OCI-LY7 (cell line): Measurements from ENCODE around the gene SFTPA2. TPM values are rescaled to one million over a fixed set of nuclear protein-coding genes. Genes with fewer than 3 reads are reported as not detected.
"Not testable (repeated sequence)": the region's sequence is repeated elsewhere in the genome, so short reads cannot be mapped to it uniquely, and the experiment has no call there.

Experiments used
- BruUV-seq: library from RNA; stranded (reverse); fragments of 400-500 nt; replicated peaks from 2 replicates; lab custom pipeline; 2021; lab: Mats Ljungman, UMichigan
- CTCF ChIA-PET: fragments of 300-600 bp; sonication (Branson Sonifier 250); formaldehyde crosslinking; loops from one replicate; lab custom pipeline; 2022; ENCODE audit warnings: antibody characterized with exemption; ENCODE audit not compliant: unreplicated experiment; lab: Charles Lee
- POLR2A ChIA-PET: fragments of 300-600 bp; sonication (Branson Sonifier 250); formaldehyde crosslinking; loops from one replicate; lab custom pipeline; 2022; ENCODE audit warnings: antibody characterized with exemption; lab: Charles Lee
- DNase-seq: peaks from one replicate; pipeline ENCODE4 v3.0.0-alpha.2; 2015; ENCODE audit warnings: low spot score
- H2AFZ ChIP-seq: fragments of 200-600 bp; sonication (generic), shearing (Covaris generic); 2 replicates; pipeline ENCODE4 v1.6.1; 2014; ENCODE audit warnings: mild to moderate bottlenecking, antibody characterized with exemption, low read length, moderate library complexity
- H3K27ac ChIP-seq: fragments of 200-600 bp; sonication (generic); 2 replicates; pipeline ENCODE4 v1.5.1; 2014; ENCODE audit warnings: mixed run types, low read depth, mild to moderate bottlenecking, moderate library complexity, low read length, inconsistent platforms; ENCODE audit not compliant: poor library complexity, severe bottlenecking
- H3K36me3 ChIP-seq: fragments of 200-600 bp; sonication (generic); 2 replicates; pipeline ENCODE4 v1.6.1; 2014; ENCODE audit warnings: mild to moderate bottlenecking, antibody characterized with exemption, low read length, moderate library complexity, mixed read lengths; ENCODE audit not compliant: insufficient read depth
- H3K4me1 ChIP-seq: fragments of 200-600 bp; sonication (generic); 2 replicates; pipeline ENCODE4 v1.5.1; 2014; ENCODE audit warnings: mild to moderate bottlenecking, low read length; ENCODE audit not compliant: insufficient read depth, poor library complexity, severe bottlenecking
- H3K4me2 ChIP-seq: fragments of 200-600 bp; sonication (generic); 2 replicates; pipeline ENCODE4 v1.6.1; 2014; ENCODE audit warnings: mild to moderate bottlenecking, low read length
- H3K4me3 ChIP-seq: fragments of 200-600 bp; sonication (generic); 2 replicates; pipeline ENCODE4 v1.5.1; 2014; ENCODE audit warnings: mild to moderate bottlenecking, low read depth, low read length; ENCODE audit not compliant: poor library complexity, severe bottlenecking
- H3K79me2 ChIP-seq: fragments of 200-600 bp; sonication (generic); 2 replicates; pipeline ENCODE4 v1.6.1; 2016; ENCODE audit warnings: low read depth, mild to moderate bottlenecking, low read length, moderate library complexity, mixed read lengths; ENCODE audit not compliant: insufficient read depth
- H3K9me2 ChIP-seq: fragments of 200-600 bp; sonication (generic); 2 replicates; pipeline ENCODE4 v1.6.1; 2016; ENCODE audit warnings: mild to moderate bottlenecking, low read length, mixed read lengths; ENCODE audit not compliant: insufficient read depth
- H3K9me3 ChIP-seq: fragments of 200-600 bp; sonication (generic); 2 replicates; pipeline ENCODE4 v1.6.1; 2014; ENCODE audit warnings: mild to moderate bottlenecking, mixed run types, low read length, mixed read lengths
- H4K20me1 ChIP-seq: fragments of 200-600 bp; sonication (generic); 2 replicates; pipeline ENCODE4 v1.6.1; 2014; ENCODE audit warnings: mild to moderate bottlenecking, antibody characterized with exemption, low read length, moderate library complexity, mixed read lengths; ENCODE audit not compliant: insufficient read depth
- EZH2phosphoT487 ChIP-seq: fragments of 200-600 bp; sonication (generic); IDR thresholded peaks from 2 replicates; pipeline ENCODE4 v1.6.1; 2018; ENCODE audit warnings: low read depth, borderline replicate concordance, mild to moderate bottlenecking, mixed run types, antibody characterized with exemption, low read length, moderate library complexity, mixed read lengths
- intact Hi-C: fragments of 100-400 bp; cut with micrococcal nuclease; formaldehyde crosslinking; loops from one replicate; pipeline ENCODE4 v1.10.0; 2022; ENCODE audit not compliant: unreplicated experiment
- total RNA-seq, 2 experiments: library from RNA; depleted of rRNA in 1 of 2; stranded (reverse); fragments of >200 nt in 1 of 2; shearing (Covaris generic) in 1 of 2; gene quantifications; 2 replicates each; pipeline ENCODE4 v1.2.3, GENCODE V29; 2014 to 2022
- TF ChIP-seq, protein P1 (sequence below): fragments of 200-600 bp; sonication (generic); conservative IDR thresholded peaks from 2 replicates; pipeline ENCODE4 v1.5.1; 2014; ENCODE audit warnings: mild to moderate bottlenecking, antibody characterized with exemption, low read length, moderate library complexity, mixed read lengths

SFTPA2 gene
- total RNA-seq, 2 experiments from 2014 or later: not detected

DNA sequence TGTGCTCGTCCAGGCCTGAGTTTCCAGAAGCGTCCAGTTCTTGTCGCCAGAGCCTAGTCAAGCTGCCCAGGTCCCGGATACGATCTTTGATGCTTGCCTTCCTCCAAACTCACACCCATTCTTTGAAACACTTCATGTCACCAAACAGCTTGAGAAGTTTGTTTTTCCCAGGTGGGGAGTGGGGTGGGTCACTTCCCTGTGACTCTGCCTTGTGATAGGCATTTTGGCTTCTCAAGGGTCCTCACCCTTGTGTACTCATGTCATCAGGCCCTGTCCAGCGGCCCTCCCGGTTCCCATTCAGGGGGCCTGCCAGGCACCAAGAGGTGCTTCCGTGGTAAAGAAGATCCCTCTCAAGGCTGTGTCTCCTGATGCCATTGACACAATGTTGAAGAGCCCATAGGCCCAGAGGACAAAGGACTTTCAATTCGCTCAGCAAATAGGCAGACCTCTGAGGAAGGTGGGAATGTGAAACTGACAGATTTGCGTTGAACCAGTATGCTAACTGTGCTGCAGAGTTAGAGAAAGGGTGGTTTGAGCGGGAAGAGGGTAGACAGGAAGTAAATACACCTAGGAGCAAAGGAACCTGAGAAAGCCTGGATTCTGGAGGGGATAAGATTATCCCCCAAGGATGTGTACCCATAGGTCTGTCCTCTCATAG lies 25.8 kb upstream of the SFTPA2 start:
- H3K9me2 ChIP-seq: no peaks in the 10 kb centered on the region
- ChIA-PET CTCF (no interaction called here), POLR2A (no interaction called here)
- no peaks in the 10 kb centered on the region for H3K9me3 ChIP-seq
- no peak overlapping the region for H3K27ac ChIP-seq
- H2AFZ ChIP-seq: no peak overlapping the region
- BruUV-seq: no TSS peak
- H3K4me3 ChIP-seq: no peak overlapping the region
- no peak overlapping the region for H3K4me2 ChIP-seq
- H4K20me1 ChIP-seq: no peaks in the 10 kb centered on the region
- H3K36me3 ChIP-seq: no peaks in the 10 kb centered on the region
- no peak for DNase-seq
- TF ChIP-seq, protein P1, sequence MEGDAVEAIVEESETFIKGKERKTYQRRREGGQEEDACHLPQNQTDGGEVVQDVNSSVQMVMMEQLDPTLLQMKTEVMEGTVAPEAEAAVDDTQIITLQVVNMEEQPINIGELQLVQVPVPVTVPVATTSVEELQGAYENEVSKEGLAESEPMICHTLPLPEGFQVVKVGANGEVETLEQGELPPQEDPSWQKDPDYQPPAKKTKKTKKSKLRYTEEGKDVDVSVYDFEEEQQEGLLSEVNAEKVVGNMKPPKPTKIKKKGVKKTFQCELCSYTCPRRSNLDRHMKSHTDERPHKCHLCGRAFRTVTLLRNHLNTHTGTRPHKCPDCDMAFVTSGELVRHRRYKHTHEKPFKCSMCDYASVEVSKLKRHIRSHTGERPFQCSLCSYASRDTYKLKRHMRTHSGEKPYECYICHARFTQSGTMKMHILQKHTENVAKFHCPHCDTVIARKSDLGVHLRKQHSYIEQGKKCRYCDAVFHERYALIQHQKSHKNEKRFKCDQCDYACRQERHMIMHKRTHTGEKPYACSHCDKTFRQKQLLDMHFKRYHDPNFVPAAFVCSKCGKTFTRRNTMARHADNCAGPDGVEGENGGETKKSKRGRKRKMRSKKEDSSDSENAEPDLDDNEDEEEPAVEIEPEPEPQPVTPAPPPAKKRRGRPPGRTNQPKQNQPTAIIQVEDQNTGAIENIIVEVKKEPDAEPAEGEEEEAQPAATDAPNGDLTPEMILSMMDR: no peak
- no peak for TF ChIP-seq EZH2phosphoT487
- intact Hi-C loops: no loop called here
- no peaks in the 10 kb centered on the region for H3K79me2 ChIP-seq
- H3K4me1 ChIP-seq: no peaks in the 10 kb centered on the region

DNA sequence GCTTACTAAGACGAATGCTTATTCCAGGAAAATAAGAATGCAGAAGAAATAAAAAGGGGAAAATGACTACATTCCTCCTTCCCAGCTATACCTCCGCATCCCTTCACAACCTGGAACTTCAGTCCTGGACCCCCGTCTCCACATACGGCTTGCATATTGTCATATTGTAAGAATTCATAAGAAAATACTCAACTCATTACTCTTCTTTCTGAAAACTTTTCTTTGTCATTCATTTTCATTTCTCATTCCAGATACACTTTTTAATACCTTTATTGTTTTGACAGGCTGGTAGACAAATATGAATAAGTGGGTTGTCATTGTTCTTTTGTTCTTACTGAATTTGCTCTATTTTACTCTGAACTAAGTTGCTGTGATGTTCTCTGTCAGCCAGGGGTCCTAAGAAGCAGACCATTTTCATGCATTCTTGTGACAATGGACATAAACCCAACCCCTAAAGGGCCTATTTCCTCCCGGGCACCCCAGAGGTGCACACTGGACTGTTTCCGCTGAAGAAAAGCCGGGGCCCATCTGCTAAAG lies 23.3 kb upstream of the SFTPA2 start:
- H3K79me2 ChIP-seq: no peaks in the 10 kb centered on the region
- intact Hi-C loops: no loop called here
- CTCF ChIA-PET: no interaction called here
- H3K4me3 ChIP-seq: no peak overlapping the region
- no peak overlapping the region for H3K4me2 ChIP-seq
- BruUV-seq: no TSS peak
- TF ChIP-seq, protein P1: no peak
- no peak for TF ChIP-seq EZH2phosphoT487
- no peak overlapping the region for H2AFZ ChIP-seq
- no peaks in the 10 kb centered on the region for H3K9me2 ChIP-seq
- POLR2A ChIA-PET: no interaction called here
- no peak for DNase-seq
- H4K20me1 ChIP-seq: no peaks in the 10 kb centered on the region
- H3K9me3 ChIP-seq: no peaks in the 10 kb centered on the region
- no peak overlapping the region for H3K27ac ChIP-seq
- no peaks in the 10 kb centered on the region for H3K4me1 ChIP-seq
- no peaks in the 10 kb centered on the region for H3K36me3 ChIP-seq

DNA sequence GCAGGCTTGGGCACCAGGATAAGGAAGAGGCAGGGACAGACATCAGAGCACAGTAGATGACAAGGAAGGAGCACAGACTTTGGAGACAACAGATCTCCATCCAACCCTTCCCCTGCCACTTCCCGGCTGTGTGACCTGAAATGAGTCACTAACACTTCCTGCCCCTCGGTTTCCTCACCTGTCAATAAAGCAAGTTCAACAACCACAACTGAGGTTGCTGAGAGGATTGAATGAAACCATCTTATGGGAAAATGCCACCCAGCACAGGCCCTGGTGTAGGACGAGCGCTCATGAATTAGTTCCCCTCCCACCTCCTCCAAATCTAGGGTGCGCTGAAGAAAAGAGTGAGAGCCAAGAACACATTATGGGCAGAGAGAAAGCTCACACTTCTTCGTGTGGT lies 22.7 kb upstream of the SFTPA2 start:
- H3K4me1 ChIP-seq, H3K9me3 ChIP-seq, intact Hi-C loops, H3K4me3 ChIP-seq, DNase-seq, H4K20me1 ChIP-seq, BruUV-seq, H3K4me2 ChIP-seq, H3K36me3 ChIP-seq, H3K9me2 ChIP-seq, H3K27ac ChIP-seq, CTCF ChIA-PET, POLR2A ChIA-PET, H3K79me2 ChIP-seq, H2AFZ ChIP-seq: not testable (repeated sequence)
